GM12878 (cell line): ENCODE results near the gene PHC2. TPM values are rescaled to one million over a fixed set of nuclear protein-coding genes. Genes with fewer than 3 reads are reported as not detected.

Experiments used
- EED ChIP-seq: sonication (generic); IDR thresholded peaks from 2 replicates; pipeline ENCODE4 v1.6.1; 2016; ENCODE audit warnings: antibody characterized with exemption, low read depth
- EGR1 ChIP-seq, 2 experiments: IDR thresholded peaks; 1 replicate in 1 of 2; 2 replicates in 1 of 2; pipeline ENCODE4 v1.6.1; 2011 to 2012; ENCODE audit warnings: low read depth in 2 of 2, low read length in 2 of 2, borderline replicate concordance in 1 of 2, mild to moderate bottlenecking in 1 of 2, moderate library complexity in 1 of 2
- HDGF ChIP-seq: fragments of 450-650 bp; IDR thresholded peaks from 2 replicates; pipeline ENCODE4 v1.6.1; 2016; ENCODE audit warnings: antibody characterized with exemption
- KLF5 ChIP-seq: fragments of 450-650 bp; IDR thresholded peaks from 2 replicates; pipeline ENCODE4 v1.6.1; 2014; ENCODE audit warnings: mild to moderate bottlenecking; ENCODE audit not compliant: partially characterized antibody
- LARP7 ChIP-seq: fragments of 450-650 bp; IDR thresholded peaks from 2 replicates; pipeline ENCODE4 v1.6.1; 2017; ENCODE audit warnings: mild to moderate bottlenecking
- MTA3 ChIP-seq: IDR thresholded peaks from 2 replicates; pipeline ENCODE4 v1.6.1; 2012; ENCODE audit warnings: low read length, inconsistent platforms, borderline replicate concordance
- MXI1 ChIP-seq: fragments of 150-350 bp; IDR thresholded peaks from 2 replicates; pipeline ENCODE4 v1.6.1; 2011; ENCODE audit warnings: low read depth, mild to moderate bottlenecking, inconsistent platforms, low read length, improper control_type of control experiment
- NBN ChIP-seq: fragments of 450-650 bp; IDR thresholded peaks from 2 replicates; pipeline ENCODE4 v1.6.1; 2016
- PAX5 ChIP-seq: IDR thresholded peaks from 2 replicates; pipeline ENCODE4 v1.6.1; 2011; ENCODE audit warnings: low read depth, low read length, borderline replicate concordance
- POLR2A ChIP-seq: IDR thresholded peaks from 2 replicates; pipeline ENCODE4 v1.6.1; 2011; ENCODE audit warnings: low read depth, mild to moderate bottlenecking, low read length
- RBBP5 ChIP-seq: fragments of 200-600 bp; sonication (generic); conservative IDR thresholded peaks from 2 replicates; pipeline ENCODE4 v1.6.1; 2016
- RUNX3 ChIP-seq: IDR thresholded peaks from 2 replicates; pipeline ENCODE4 v1.6.1; 2012; ENCODE audit warnings: low read length, inconsistent platforms
- TAF1 ChIP-seq: IDR thresholded peaks from 2 replicates; pipeline ENCODE4 v1.6.1; 2011; ENCODE audit warnings: mild to moderate bottlenecking, low read depth, low read length, borderline replicate concordance
- YY1 ChIP-seq: IDR thresholded peaks from 2 replicates; pipeline ENCODE4 v1.6.1; 2011; ENCODE audit warnings: low read depth, mild to moderate bottlenecking, low read length
- ZBTB40 ChIP-seq: fragments of 450-650 bp; IDR thresholded peaks from 2 replicates; pipeline ENCODE4 v1.6.1; 2016; ENCODE audit warnings: mild to moderate bottlenecking, moderate library complexity, borderline replicate concordance
- ZNF217 ChIP-seq: fragments of 450-650 bp; IDR thresholded peaks from 2 replicates; pipeline ENCODE4 v1.6.1; 2017; ENCODE audit warnings: antibody characterized with exemption, mild to moderate bottlenecking
- polyA plus RNA-seq, 11 experiments: library from polyadenylated mRNA; depleted of rRNA in 4 of 11; unstranded in 6 of 11; stranded (reverse) in 5 of 11; fragments of >200 nt; fragmentation: Nextera tagmentation in 4 of 11; fragmentation: Illumina TruSeq in 1 of 11; extraction: Ambion mirVana in 4 of 11; extraction: Trizol in 1 of 11; gene quantifications; 1 replicate in 1 of 11; 2 replicates in 10 of 11; pipeline versions ENCODE4 v1.2.1 to v1.2.3, GENCODE V29; 2011 to 2016; ENCODE audit warnings: inconsistent platforms in 2 of 11, missing spikeins in 2 of 11, low read depth in 1 of 11
- total RNA-seq, 4 experiments: library from RNA; depleted of rRNA in 3 of 4; stranded (reverse); fragments of >200 nt in 3 of 4; fragmentation: Illumina TruSeq in 1 of 4; extraction: Trizol in 1 of 4; gene quantifications; 2 replicates each; pipeline versions ENCODE4 v1.2.1 to v1.2.3, GENCODE V29; 2013 to 2021
- TF ChIP-seq, protein P1 (sequence below): fragments of 150-350 bp; IDR thresholded peaks from 2 replicates; pipeline ENCODE4 v1.6.1; 2016; ENCODE audit warnings: low read depth, low read length
- TF ChIP-seq, protein P2 (sequence below): fragments of 450-650 bp; IDR thresholded peaks from 2 replicates; pipeline ENCODE4 v1.6.1; 2017; ENCODE audit warnings: mild to moderate bottlenecking, moderate library complexity
- TF ChIP-seq, protein P3 (sequence below): IDR thresholded peaks from 2 replicates; pipeline ENCODE4 v1.6.1; 2012; ENCODE audit warnings: low read depth, low read length, improper control_type of control experiment

The PHC2 gene
- total and polyA plus RNA-seq, 10 of the 15 experiments (the other 5 are each of a cell fraction or from before 2014, with no cell fraction given): 2.0 to 35.9 (median 16.4) TPM

DNA sequence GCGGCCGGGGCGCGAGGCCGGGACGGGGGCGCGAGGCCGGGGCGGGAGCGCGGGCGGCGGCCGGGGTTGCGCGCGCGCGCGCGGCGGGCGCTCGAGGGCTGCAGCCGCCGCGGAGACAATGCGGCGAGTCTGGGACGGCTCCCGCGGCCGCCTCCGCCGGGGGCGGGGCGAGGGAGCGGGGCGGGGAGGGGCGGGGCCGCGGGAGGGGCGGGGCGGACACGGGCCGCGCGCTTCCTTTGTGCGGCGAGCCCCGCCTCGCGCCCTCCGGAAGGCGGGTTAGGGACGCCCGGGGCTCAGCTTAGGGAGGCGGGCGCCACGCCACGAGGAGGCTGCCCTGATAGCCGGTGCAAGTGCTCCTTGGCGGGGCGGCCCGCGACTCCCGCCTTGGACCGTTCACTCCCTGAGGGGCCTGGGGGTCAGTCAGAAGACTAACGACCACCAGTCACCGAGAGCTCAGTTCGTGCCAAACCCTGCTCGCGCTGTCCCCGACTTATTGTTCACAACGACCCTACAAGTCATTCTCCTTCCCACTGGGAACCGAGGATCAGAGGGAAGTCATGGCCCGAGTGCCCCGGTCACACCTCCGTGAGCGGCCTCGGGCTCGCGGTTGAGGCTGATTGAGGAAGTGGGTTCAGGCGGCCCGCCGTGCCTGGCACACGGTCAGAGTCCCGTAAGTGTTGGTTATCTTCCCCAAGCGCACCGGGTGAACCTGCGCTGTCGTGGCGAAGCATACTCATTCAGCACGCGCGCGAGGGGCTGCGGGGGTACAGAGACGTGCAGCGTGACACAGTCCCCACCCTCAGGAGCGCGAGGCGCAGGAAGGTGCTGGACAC lies 80.9 kb downstream of the PHC2 start (continued):
- TF ChIP-seq, protein P1, sequence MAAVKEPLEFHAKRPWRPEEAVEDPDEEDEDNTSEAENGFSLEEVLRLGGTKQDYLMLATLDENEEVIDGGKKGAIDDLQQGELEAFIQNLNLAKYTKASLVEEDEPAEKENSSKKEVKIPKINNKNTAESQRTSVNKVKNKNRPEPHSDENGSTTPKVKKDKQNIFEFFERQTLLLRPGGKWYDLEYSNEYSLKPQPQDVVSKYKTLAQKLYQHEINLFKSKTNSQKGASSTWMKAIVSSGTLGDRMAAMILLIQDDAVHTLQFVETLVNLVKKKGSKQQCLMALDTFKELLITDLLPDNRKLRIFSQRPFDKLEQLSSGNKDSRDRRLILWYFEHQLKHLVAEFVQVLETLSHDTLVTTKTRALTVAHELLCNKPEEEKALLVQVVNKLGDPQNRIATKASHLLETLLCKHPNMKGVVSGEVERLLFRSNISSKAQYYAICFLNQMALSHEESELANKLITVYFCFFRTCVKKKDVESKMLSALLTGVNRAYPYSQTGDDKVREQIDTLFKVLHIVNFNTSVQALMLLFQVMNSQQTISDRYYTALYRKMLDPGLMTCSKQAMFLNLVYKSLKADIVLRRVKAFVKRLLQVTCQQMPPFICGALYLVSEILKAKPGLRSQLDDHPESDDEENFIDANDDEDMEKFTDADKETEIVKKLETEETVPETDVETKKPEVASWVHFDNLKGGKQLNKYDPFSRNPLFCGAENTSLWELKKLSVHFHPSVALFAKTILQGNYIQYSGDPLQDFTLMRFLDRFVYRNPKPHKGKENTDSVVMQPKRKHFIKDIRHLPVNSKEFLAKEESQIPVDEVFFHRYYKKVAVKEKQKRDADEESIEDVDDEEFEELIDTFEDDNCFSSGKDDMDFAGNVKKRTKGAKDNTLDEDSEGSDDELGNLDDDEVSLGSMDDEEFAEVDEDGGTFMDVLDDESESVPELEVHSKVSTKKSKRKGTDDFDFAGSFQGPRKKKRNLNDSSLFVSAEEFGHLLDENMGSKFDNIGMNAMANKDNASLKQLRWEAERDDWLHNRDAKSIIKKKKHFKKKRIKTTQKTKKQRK: no peak
- TF ChIP-seq ZBTB40 (0 out of 2 replicates have a peak, but pooled peaks have one; percentile 30), ZNF217 (no peak), EED (peak; percentile 59; the same call in 1 of the 2 replicates), LARP7 (peak; percentile 90), YY1 (peak; percentile 43; the same call in 1 of the 2 replicates), RBBP5 (no peak), MTA3 (no peak), KLF5 (peak; percentile 49), NBN (peak; percentile 82), MXI1 (peak; percentile 81), EGR1 (IDR thresholded peaks at IDR 0.05; ENCODE audit: borderline replicate concordance in 1 of 2, low read depth in 2 of 2, low read length in 2 of 2) (peak in 1 of 2 experiments; percentile 29; a peak in 1 of 3 replicates), TAF1 (peak; percentile 60; the same call in 1 of the 2 replicates), PAX5 (peak; percentile 81), POLR2A (peak; percentile 93), HDGF (peak; percentile 81; the same call in 1 of the 2 replicates), RUNX3 (peak; percentile 58; the same call in 1 of the 2 replicates)
- TF ChIP-seq, protein P2, sequence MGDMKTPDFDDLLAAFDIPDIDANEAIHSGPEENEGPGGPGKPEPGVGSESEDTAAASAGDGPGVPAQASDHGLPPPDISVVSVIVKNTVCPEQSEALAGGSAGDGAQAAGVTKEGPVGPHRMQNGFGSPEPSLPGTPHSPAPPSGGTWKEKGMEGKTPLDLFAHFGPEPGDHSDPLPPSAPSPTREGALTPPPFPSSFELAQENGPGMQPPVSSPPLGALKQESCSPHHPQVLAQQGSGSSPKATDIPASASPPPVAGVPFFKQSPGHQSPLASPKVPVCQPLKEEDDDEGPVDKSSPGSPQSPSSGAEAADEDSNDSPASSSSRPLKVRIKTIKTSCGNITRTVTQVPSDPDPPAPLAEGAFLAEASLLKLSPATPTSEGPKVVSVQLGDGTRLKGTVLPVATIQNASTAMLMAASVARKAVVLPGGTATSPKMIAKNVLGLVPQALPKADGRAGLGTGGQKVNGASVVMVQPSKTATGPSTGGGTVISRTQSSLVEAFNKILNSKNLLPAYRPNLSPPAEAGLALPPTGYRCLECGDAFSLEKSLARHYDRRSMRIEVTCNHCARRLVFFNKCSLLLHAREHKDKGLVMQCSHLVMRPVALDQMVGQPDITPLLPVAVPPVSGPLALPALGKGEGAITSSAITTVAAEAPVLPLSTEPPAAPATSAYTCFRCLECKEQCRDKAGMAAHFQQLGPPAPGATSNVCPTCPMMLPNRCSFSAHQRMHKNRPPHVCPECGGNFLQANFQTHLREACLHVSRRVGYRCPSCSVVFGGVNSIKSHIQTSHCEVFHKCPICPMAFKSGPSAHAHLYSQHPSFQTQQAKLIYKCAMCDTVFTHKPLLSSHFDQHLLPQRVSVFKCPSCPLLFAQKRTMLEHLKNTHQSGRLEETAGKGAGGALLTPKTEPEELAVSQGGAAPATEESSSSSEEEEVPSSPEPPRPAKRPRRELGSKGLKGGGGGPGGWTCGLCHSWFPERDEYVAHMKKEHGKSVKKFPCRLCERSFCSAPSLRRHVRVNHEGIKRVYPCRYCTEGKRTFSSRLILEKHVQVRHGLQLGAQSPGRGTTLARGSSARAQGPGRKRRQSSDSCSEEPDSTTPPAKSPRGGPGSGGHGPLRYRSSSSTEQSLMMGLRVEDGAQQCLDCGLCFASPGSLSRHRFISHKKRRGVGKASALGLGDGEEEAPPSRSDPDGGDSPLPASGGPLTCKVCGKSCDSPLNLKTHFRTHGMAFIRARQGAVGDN: peak; percentile 88
- TF ChIP-seq, protein P3, sequence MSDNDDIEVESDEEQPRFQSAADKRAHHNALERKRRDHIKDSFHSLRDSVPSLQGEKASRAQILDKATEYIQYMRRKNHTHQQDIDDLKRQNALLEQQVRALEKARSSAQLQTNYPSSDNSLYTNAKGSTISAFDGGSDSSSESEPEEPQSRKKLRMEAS: peak; percentile 75
